ENCODE measurements around the gene UBE2E2.

Gene UBE2E2

DNA sequence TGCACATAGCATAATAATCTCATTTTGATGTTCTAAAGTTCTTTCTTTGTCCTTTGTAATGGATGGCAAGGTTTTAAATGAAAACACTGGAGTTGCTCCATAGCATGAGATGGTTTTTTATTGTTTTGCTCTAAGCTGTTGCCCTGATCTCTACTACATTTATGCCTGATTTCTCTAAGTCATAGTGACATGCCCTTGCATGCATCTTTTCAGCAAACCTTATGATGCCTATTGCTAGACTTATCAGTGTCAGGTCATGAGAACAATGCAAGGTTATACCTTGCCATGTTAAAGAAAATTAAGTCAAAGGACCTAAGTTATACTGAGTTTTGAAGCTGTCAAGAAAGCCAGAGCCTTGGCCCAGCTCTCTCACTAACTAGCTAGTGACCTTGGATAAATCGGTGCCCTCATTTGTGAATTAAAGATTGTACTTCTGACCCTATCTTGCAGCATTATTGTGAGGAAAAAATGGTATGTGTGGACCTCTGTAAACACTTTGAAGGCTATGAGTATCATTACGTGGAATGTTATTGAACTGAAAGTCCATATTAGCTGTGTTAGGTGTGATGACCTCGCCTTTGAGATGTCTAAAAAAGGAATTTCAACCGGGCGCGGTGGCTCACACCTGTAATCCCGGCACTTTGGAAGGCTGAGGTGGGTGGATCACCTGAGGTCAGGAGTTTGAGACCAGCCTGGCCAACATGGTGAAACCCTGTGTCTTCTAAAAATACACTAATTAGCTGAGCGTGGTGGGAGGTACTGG is 346.2 kb downstream of the UBE2E2 start:
- no peak for DNase-seq

DNA sequence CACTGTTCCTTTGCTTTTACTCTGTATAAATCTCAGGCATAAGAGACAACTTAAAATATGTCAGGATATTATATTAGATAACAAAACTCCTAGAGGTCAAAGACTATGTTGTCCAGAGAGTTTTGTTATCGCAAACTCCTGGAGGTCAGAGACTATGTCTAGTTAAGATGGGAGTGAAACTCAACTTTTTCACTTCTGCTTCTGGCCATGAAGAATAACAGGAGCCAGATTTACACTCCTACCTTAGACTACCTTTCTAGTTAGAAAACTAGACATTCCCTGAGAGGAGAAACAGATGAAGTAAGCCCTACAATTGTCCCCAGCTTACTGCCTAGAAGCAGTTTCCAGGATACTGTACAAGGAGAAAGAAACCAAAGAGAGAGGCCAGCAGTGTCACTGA is 347.3 kb downstream of the UBE2E2 start:
- DNase-seq = no peak

DNA sequence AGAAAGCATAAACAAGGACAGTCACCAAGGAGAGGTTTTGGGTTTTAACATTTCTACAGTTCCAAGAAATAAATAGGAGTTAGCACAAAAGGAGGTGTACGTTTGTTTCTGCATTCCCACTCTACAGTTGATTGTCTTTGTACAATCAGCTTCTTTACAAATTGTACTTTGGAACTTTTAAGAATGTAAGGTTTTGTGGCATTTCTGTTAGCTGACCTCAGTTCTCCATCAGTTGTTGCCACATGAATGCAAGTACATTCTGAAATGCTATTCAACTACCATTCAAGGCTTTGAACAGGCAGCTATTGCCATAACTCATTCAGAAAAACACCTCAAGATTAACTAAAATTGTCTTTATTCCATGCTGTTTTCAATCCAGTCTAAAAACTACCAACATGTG is 349.4 kb downstream of the UBE2E2 start:
- DNase-seq = no peak

DNA sequence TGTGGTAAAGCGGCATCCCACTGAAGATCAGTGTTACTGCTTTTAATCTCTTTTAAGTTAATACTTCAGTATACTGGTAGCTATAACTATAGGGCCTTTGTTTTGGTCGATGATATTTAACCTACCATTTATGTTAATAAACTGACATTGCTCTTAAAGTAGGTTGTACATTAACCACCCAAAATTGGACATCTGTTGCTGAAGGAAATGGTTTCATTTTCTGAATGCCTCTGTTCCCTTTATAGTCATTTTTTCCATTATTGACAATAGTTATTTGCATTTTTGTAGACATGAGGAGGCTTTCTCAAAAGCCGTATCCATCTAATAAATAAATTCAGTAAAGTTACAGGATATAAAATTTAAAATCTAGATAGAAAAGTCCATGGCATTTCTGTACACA is 350.2 kb downstream of the UBE2E2 start:
- DNase-seq = no peak

DNA sequence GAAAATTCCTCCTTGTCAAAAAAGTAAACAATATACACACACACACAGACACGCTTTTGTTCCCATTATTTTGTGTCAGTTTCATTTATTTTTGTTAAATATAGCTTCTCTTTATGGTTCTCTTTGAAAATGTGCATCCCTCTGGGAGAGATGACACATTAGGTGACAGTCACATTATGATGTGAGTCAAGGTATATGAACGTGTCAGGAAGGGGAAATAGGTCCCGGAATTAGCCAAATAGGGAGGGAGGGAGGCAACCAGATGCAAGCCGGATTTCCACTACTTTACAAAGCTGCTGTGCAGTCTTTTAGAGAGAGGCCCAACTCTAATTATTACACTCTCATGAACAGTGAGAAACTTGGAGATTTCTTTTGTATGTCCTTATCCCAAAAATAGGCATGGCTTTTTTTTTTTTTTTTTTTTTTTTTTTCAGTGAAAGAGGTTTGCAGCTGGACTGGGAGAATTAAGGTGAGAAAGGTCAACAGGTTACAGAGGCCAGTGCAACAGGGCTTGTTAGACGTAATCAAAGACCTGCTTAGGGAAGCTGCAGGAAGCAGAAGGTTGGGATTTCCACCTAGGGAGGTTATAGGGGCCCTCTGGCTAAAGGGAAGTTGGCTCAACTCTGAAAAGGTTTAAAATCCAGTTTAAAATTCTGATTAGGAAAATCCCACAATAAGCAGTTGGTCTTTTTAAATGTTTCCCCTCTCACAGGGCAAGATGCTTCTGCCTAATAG is 362.1 kb downstream of the UBE2E2 start:
- DNase-seq = no peak

DNA sequence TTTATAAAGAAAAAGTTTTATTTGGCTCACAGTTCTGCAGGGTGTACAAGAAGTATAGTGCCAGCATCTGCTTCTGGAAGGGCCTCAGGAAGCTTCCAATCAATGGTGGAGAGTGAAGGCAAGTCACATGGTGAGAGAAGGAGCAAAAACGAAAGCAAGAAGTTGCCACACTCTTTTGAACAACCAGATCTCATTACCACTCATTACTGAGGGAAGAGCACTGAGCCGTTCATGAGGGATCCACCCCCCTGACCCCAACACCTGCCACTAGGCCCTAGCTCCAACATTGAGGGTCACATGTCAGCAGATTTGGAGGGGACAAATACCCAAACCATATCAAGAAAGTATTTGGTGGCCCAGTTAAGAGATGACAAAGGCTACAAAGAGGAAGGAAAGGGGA is 363.4 kb downstream of the UBE2E2 start:
- no peak for DNase-seq

DNA sequence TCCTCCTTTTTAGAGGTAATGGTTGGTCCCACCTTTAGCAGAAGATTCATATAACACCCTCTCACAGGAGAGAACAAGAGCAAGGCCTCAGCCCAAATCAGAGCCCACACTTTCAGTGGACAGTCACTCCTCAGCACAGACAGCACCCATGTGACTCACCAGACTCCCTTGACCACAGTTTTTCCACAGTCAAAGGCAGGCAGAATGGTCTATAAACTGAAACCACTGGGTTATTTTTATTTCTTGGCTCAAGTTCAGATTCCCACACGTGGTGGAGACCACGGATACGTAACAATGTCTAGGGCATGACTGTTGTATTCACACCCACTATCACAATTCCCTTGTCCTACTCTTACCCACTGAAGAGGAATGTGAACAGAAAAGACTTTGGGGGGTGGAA is 364.8 kb downstream of the UBE2E2 start:
- DNase-seq = no peak

DNA sequence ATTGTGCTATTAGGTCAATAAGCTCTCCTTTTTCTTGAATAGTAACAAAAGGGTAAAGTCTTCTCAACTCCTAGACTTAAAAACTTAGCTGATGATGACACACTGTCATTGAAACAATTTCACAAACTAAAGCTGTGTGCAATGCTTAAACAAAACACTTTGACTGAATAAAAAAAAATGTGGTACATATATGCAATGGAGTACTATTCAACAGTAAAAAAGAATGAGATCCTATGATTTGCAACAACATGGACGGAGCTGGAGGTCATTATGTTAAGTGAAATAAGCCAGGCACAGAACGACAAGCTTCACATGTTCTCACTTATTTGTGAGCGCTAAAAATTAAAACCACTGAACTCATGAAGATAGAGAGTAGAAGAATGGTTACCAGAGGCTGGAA is 370.7 kb downstream of the UBE2E2 start:
- no peak for DNase-seq

DNA sequence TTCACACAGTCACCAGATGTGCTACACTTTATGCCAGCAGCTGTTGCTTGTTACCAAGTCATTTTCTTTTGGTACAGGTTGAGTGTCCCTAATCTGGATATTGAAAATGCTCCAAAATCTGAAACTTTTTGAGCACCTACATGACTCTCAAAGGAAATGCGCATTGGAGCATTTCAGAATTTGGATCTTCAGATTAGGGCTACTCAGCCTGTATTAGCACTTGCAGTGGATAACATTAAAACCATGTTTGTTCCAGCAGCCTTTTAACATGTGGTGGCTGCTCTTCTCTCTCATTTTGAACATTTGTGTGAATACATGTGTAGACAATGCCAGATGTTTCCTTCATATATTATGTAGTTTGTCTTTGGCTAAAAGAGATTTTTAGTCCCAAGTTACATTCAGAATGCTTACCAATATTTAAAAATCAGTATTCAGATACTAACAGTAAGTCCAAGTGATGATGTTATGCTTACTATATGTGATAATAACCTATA is 371.7 kb downstream of the UBE2E2 start:
- no peak for DNase-seq

DNA sequence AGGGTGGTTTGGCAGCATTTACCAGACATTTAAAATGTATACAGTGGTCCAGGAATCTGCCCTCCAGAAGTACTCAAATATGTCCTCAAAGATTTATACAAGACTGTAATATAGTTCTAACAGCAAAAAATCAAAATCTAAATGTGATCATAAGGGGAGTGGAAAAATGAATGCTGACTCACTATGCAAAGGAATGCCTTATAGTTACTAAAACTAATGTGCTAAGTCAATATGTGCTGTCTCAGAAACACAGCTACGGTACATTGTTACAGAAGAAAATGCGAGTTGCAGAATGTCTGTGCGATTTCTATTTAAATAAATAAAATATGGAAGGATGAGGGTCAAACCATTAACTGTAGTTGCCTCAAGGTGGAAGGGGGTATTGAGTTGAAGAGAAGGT is 372.6 kb downstream of the UBE2E2 start:
- no peak for DNase-seq

DNA sequence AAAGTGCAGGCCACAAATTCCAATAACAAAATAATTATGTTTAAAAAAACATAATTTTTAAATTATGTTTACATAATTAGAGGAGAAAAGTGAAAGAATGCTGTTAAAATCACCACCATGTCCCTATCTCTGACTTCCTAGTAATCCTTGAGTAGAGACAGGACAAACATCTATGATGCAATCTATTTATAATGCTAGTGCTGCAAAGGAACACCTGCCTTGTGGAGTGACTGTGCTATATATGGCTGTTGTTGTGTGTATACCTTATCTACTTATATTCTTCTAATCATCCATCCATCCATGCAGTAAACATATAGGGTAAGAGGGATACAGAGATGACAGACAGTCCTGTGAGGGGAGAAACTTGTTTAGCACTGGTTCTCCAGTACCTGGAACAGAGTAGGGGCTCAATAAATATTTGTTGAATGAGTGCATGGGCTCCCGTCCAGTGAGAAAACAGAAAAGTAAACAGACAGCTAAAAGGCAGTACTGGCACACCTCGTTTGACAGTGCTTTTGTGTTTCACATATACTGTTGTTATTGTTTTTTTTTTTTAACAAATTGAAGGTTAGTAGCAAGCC is 373.3 kb downstream of the UBE2E2 start:
- no peak for DNase-seq

DNA sequence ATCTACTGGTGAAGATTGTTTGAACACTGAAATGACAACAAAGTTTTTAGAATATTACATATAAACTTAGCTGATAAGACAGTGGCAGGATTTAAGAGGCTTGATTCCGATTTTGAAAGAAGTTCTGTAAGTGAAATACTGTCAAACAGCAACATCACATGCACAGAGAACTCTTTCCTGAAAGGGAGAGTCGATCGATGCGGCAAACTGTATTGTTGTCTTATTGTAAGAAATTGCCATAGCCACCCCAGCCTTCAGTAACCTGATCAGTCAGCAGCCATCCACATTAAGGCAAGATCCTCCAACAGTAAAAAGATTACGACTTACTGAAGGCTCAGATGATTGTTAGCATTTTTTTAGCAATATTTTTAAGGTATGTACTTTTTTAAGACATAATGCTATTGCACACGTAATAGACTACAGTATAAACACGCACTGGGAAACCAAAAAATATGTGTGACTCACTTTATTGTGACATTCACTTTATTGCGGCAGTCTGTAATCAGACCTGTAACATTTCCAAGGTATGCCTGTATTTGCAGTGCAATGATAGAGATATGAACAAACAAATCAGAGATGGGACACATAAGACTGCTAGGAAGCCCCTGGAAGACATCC is 377.1 kb downstream of the UBE2E2 start:
- DNase-seq = no peak

DNA sequence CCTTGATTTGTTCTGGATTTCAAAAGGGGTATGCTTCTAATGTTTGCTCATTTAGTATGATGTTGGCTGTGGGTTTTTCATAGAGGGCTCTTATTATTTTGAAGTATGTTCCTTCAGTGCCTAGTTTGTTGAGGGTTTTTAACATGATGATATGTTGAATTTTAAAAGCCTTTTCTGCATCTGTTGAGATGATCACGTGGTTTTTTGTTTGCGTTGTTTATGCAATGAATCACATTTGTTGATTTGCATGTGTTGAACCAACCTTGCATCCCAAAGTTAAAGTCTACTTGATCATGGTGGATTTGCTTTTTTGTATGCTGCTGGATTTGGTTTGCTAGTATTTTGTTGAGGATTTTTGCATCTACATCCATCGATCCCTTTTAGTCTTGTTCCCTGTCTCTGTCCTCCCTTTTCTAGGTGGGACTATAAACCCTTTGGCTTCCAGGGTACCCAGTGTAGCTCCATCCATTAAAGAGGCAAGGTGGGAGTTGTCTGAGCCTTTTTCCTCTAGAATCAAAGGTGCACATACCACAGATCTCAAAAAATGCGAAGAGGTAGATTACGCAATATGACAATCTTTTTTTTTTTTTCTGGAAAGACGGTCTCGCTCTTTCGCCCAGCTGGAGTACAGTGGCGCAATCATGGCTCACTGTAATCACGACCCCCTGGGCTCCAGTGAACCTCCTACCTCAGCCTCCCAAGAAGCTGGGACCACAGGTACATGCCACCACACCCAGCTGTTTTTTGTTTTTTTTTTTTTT is 381.0 kb downstream of the UBE2E2 start:
- DNase-seq = no peak

DNA sequence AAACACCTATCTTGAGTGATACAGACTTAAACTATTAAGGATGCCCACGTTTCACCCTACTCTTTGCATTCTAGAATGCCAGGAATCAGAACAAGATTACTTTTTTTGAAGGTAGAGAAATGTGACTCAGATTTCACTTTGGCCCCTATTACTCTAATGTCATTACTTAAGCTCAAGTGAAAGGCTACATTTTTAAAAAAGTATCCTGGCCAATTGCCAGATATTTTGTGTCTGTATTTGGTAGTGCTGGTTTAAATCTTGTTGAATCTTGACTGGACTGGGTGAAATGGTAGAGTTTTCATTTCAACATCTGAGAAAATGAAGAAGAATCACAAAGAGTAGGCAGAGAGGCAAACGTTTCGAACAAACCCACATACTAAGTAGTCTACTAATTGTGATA is 384.4 kb downstream of the UBE2E2 start:
- DNase-seq = no peak

DNA sequence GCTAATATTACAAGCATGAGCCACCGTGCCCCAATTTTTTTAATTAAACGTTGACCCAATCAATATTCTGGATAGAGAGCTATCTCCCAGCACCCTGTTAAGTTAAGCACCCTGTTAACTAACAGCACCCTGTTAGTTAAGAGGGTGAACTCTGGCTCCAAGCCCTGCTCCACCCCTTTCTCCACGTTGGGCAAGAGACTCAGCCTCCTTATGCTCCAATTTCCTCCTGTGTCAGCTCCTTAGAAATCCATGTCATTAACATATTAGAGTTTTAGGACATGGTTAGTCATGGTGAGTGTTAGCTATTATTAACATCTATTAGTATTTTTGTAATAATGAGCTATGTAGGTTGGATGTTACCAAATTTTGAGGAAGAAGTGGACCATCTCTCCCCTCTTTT is 385.4 kb downstream of the UBE2E2 start:
- no peak for DNase-seq

DNA sequence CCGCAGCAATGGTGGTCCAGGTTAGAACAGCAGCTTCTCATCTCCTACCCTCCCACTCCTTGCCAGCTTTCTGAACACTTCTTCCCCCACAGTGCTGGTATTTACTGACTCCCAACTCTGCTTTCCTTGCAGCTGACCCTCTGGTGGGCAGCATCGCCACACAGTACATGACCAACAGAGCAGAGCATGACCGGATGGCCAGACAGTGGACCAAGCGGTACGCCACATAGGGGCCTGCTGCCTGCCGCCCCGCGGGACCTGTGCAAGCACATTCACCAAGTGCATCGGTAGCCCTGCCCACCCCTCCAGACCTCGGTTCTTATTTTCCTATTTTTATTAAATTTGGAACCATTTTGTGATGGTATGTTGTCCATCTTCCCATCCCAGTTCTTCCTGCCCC is 386.5 kb downstream of the UBE2E2 start:
- no peak for DNase-seq

DNA sequence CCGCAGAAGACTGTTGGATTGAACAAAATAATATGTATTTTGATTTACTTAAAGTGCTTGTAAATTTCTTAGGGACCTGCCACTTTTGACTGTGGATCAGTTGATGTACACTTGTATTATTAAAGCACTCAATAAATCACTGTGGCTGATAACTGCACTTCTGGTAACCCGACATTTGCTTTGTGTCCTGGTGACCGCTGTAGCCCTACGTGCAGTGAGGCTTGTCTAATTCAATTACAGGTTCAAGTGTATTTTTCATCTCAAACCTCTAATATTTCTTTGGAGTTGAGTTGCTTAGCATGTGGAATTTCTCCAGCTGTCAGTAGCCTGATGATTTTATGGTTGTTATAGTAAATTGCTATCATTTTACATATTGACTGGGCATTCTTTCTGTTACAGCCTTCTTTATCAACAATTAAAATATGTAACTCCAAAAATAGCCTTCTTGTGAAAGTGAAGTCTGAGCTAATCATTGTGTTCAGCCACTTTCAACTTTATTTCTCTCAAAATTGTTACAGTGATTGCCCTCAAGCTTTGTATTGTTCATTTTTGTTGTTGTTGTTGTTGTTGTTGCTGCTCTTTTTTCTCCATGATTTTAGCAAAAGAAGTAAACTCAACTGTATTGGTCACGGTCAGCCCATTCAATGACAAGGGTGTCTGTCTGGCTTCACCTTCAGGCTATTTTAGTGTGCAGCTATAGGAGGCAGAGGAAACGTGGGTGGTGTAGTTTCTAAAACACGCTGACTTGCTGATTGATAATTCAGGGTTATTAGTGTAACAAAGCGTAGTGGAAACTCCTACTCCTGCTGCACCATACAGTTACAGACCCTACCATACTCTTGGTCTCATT is 387.5 kb downstream of the UBE2E2 start:
- no peak for DNase-seq

DNA sequence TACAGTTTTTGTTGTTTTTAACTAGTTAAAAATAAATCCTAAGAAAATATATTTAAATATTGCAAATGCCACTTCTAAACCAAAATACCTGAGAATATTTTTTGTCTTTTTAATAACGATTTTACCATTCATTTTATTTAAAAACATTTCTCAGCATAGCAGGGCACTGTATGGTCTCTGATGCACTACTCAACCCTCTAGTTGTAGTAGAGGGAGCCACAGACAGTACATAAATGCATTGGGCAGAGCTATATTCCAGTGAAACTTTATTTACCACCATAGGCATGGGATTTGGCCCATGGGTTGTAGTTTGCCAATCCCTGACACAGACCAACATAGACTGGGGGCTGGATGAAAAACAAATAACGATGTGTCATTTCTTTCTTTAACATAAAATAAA is 388.2 kb downstream of the UBE2E2 start:
- no peak for DNase-seq

DNA sequence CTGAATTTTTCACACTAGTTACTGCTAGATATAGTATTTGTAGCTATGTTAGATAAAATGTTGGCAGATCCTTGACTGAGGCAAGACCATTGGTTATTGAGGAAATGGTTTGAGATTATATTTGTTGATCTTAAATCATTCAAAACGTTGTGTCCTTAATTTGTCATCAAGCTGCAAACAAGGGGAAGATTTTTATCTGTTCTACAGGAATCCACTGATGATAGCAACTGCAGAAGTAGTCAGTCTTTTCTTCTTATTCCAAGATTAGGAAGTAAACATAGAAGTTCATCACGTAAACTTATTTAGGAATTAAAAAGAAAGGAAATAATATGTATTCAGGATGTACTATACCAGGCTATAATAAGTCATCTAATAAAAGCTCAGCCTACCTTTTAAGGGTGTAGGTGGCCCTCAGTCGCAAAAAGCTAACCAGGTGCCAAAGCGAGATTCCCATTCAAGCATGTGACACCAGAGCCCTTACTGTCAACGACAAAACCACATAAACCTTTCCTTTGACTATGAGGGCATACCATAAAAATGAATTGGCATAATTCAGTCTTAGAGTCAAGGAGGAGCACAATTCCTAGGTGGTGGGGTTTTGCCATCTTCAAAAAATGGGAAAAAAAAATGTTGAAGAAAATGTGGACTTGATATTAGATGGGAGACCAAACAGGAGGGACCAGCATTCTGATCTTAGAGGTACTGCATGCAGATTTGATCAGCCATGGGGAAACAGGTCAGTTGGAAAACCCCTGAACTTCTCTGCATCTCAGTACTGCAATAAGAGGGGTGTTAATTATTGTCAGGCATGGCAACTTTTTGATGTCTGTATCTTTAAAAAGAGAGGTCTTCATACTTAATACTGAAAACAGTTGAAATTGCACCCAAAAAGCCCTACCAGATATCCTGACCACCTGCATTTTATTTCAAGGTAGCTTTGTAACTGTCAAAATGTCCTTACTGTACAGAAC is 390.1 kb downstream of the UBE2E2 start:
- DNase-seq = no peak

DNA sequence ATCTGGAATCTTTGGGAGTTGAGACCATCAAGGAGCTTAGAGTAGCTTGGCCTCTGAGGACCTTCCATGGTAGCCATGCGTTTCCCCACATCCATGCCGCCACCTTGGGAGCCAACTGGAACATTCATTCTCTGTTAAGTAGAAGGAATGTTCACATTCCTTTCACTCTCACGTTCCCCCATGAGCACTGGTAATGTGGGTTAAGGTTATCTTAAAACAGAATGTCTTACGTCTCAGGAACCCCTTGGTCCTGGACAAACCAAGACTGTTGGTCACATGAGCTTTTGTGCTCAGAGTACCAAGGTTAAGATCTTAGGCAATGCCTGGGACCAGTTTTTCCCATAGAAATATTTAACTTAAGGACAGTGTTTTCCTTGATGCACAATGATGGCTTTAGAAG is 390.9 kb downstream of the UBE2E2 start:
- no peak for DNase-seq

Data from NCI-H2171 (cell line).